ENCODE data around the gene HOMER1.

HOMER1 gene

DNA sequence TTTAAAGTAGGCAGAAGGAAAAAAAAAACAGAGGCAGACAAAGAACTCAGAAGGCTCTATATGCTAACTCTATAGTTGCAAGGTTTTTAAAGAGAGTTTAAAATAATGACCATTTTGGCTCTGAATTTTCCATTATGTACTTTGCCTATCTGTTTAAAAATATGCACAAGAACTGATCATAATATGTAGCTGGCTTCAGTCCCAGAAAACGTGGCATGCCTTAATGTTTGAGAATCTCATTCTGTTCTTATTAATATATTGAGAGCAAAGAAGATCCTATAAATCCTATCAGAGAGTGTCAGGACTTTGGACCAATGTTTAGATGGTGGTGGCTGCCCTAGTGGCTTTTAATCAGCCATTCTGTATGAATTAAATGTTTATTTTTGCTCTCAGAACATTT is 156.5 kb downstream of the HOMER1 start:
- no peaks in the 10 kb centered on the region for H3K4me1 ChIP-seq (ENCODE audit: control insufficient read depth in 1 of 2, insufficient read depth in 2 of 2, low read length in 2 of 2)
- H3K9me3 ChIP-seq (ENCODE audit: control insufficient read depth in 1 of 2, low read length in 2 of 2), result no peaks in the 10 kb centered on the region
- H3K27ac ChIP-seq (ENCODE audit: low read length), result no peak overlapping the region
- H3K36me3 ChIP-seq (ENCODE audit: control insufficient read depth in 1 of 2, insufficient read depth in 2 of 2, low read length in 2 of 2), result no peaks in the 10 kb centered on the region
- H3K27me3 ChIP-seq (ENCODE audit: low read depth, low read length), result no peaks in the 10 kb centered on the region
- H3K4me3 ChIP-seq (ENCODE audit: low read depth in 1 of 2, low read length in 2 of 2), result no peak overlapping the region

DNA sequence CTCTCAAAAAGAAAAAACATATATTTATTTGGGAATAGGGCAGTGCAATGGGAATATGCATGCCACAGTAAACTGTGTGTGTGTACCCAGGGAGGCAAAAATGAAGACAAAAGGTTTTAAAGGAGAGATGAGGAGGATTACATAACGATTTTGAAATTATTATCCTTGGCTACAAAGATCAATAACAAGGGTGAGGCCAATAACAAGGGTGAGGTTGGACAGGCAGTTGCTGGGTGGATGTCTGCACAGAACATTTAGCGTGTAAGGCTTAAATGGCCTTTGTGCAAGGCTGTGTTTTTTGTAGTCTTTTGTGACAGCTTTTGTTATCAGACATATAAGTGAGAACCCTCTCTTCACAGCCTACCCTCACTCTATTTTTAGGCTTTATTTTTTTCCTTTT is 164.1 kb downstream of the HOMER1 start:
- no peak overlapping the region for H3K27ac ChIP-seq (ENCODE audit: low read length)
- H3K4me3 ChIP-seq (ENCODE audit: low read depth in 1 of 2, low read length in 2 of 2), result no peak overlapping the region
- H3K27me3 ChIP-seq (ENCODE audit: low read depth, low read length), result no peaks in the 10 kb centered on the region
- H3K4me1 ChIP-seq (ENCODE audit: control insufficient read depth in 1 of 2, insufficient read depth in 2 of 2, low read length in 2 of 2), result no peaks in the 10 kb centered on the region
- no peaks in the 10 kb centered on the region for H3K36me3 ChIP-seq (ENCODE audit: control insufficient read depth in 1 of 2, insufficient read depth in 2 of 2, low read length in 2 of 2)
- no peaks in the 10 kb centered on the region for H3K9me3 ChIP-seq (ENCODE audit: control insufficient read depth in 1 of 2, low read length in 2 of 2)

DNA sequence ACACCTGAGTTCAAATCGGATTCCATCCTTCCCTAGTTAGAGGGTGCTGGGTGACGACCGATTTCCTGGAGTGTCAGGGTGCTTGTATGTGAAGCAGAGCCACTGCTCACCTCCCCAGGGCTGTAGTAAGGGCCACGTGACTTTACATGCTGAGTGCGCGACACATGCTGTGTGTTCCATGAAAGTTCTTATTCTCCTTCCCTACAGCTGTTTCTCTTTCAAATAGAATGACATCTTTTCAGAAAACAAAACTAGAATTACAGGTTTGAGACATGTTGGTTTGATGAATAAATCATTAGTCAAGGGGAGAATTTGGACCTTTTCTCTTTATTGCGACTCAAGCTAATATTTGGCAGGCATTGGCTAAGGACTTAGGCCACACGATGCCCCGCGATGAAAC is 164.9 kb downstream of the HOMER1 start:
- Histone ChIP-seq H3K27ac (ENCODE audit: low read length) (no peak overlapping the region), H3K27me3 (ENCODE audit: low read depth, low read length) (no peaks in the 10 kb centered on the region), H3K4me1 (ENCODE audit: control insufficient read depth in 1 of 2, insufficient read depth in 2 of 2, low read length in 2 of 2) (no peaks in the 10 kb centered on the region), H3K4me3 (ENCODE audit: low read depth in 1 of 2, low read length in 2 of 2) (no peak overlapping the region), H3K36me3 (ENCODE audit: control insufficient read depth in 1 of 2, insufficient read depth in 2 of 2, low read length in 2 of 2) (no peaks in the 10 kb centered on the region), H3K9me3 (ENCODE audit: control insufficient read depth in 1 of 2, low read length in 2 of 2) (no peaks in the 10 kb centered on the region)

DNA sequence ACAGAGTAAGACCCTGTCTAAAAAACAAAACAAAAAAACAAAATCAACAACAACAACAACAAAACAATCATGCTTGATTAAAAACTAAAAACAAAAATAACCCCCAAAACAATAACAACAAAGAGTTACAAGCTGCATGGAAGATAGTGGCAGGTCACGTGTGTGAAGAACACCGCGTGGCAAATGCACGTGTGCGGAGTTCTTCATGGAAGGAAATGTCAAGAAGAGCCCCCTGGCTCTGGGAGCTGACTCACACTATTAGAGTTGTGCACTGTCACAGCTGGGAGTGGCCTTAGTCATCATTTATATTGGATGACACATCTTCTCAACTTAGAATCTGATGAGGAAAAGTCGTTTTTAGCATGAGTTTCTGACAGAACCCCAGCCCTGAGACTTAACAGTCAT is 167.5 kb downstream of the HOMER1 start:
- H3K27me3 ChIP-seq (ENCODE audit: low read depth, low read length), result no peaks in the 10 kb centered on the region
- no peak overlapping the region for H3K4me3 ChIP-seq (ENCODE audit: low read depth in 1 of 2, low read length in 2 of 2)
- H3K9me3 ChIP-seq (ENCODE audit: control insufficient read depth in 1 of 2, low read length in 2 of 2), result no peaks in the 10 kb centered on the region
- no peaks in the 10 kb centered on the region for H3K36me3 ChIP-seq (ENCODE audit: control insufficient read depth in 1 of 2, insufficient read depth in 2 of 2, low read length in 2 of 2)
- no peaks in the 10 kb centered on the region for H3K4me1 ChIP-seq (ENCODE audit: control insufficient read depth in 1 of 2, insufficient read depth in 2 of 2, low read length in 2 of 2)
- H3K27ac ChIP-seq (ENCODE audit: low read length), result no peak overlapping the region

DNA sequence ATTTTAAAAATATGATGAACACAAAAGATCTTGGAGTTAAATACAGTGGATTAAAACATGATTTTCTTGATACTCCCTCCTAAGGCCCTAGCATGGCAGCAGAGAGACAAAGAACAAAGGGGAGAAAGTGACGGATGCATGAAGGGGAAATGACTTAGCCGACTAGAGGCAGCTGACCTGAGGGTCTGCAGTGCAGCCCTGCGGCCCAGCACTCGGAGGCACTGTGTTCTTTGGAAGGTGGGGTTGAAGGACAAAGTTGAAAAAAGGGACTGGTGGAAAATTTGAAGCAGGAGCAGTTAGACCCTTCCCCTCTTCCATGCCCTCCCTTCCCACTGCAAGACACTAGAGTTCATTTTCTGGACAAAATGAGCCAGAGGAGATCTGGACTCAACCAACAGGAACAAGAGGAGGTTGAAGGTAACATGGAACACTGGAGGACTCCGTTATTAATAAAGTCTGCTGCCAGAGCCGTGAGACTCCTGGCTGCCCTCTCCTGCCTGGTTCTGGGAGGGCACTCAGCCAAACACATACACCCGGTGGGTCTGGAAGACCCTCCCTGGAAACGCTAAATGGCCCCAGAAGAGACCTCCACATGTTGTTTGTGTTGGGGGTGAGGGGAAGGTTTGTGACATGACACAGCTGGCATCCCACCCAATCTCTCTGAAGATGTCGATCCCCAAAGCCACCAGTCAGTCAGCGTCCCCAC is 179.9 kb downstream of the HOMER1 start:
- Histone ChIP-seq H3K36me3 (ENCODE audit: control insufficient read depth in 1 of 2, insufficient read depth in 2 of 2, low read length in 2 of 2) (no peaks in the 10 kb centered on the region), H3K9me3 (ENCODE audit: control insufficient read depth in 1 of 2, low read length in 2 of 2) (peaks cover 0 to 3% of the 10 kb centered on the region in 2 donors), H3K27me3 (ENCODE audit: low read depth, low read length) (no peaks in the 10 kb centered on the region), H3K27ac (ENCODE audit: low read length) (no peak overlapping the region), H3K4me3 (ENCODE audit: low read depth in 1 of 2, low read length in 2 of 2) (no peak overlapping the region), H3K4me1 (ENCODE audit: control insufficient read depth in 1 of 2, insufficient read depth in 2 of 2, low read length in 2 of 2) (no peaks in the 10 kb centered on the region)

DNA sequence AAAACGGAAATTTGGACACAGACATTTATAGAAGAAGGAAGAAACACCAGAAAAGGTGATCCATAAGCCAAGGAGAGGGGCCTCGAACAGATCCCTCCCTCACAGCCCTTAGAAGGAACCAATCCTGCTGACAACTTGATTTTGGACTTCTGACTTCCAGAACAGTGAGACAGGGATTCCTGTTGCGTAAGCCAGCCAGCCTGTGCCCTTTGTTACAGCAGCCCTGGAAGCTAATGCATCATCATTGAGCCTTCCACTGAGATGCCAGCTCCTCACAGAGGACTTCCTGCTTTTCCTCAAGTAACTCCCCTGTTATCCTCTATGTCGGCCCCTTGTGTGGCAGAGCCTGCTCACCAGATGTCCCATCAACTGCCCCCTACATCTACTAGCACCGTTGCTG is 183.9 kb downstream of the HOMER1 start:
- no peak overlapping the region for H3K4me3 ChIP-seq (ENCODE audit: low read depth in 1 of 2, low read length in 2 of 2)
- no peak overlapping the region for H3K27ac ChIP-seq (ENCODE audit: low read length)
- H3K9me3 ChIP-seq (ENCODE audit: control insufficient read depth in 1 of 2, low read length in 2 of 2), result no peaks in the 10 kb centered on the region
- no peaks in the 10 kb centered on the region for H3K27me3 ChIP-seq (ENCODE audit: low read depth, low read length)
- H3K4me1 ChIP-seq (ENCODE audit: control insufficient read depth in 1 of 2, insufficient read depth in 2 of 2, low read length in 2 of 2), result no peaks in the 10 kb centered on the region
- H3K36me3 ChIP-seq (ENCODE audit: control insufficient read depth in 1 of 2, insufficient read depth in 2 of 2, low read length in 2 of 2), result no peaks in the 10 kb centered on the region

DNA sequence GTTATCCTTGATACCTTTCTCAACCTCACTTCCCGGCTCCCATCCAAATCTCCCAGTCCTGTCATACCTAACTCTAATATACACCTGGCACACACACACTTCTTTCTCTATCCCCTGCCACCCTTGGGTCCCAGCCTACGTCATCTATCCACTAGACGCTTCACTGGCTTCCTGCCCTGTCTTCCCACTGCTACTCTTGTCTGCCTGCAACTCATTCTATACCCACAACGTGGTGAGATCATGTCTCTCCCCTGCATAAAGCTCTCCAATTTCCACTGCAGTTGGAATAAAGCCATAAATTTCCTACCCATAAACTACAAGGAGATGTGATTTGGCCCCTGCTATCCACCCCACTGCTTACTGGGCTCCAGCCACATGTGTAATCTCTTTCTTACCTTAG is 184.5 kb downstream of the HOMER1 start:
- H3K9me3 ChIP-seq (ENCODE audit: control insufficient read depth in 1 of 2, low read length in 2 of 2), result no peaks in the 10 kb centered on the region
- no peaks in the 10 kb centered on the region for H3K27me3 ChIP-seq (ENCODE audit: low read depth, low read length)
- no peaks in the 10 kb centered on the region for H3K36me3 ChIP-seq (ENCODE audit: control insufficient read depth in 1 of 2, insufficient read depth in 2 of 2, low read length in 2 of 2)
- H3K4me1 ChIP-seq (ENCODE audit: control insufficient read depth in 1 of 2, insufficient read depth in 2 of 2, low read length in 2 of 2), result no peaks in the 10 kb centered on the region
- no peak overlapping the region for H3K4me3 ChIP-seq (ENCODE audit: low read depth in 1 of 2, low read length in 2 of 2)
- H3K27ac ChIP-seq (ENCODE audit: low read length), result no peak overlapping the region
